GM23248 (cell line): Measurements from ENCODE around the gene DOCK6. TPM values are rescaled to one million over a fixed set of nuclear protein-coding genes. Genes with fewer than 3 reads are reported as not detected.

Experiments
- DNase-seq: peaks from one replicate; pipeline ENCODE4 v3.0.0-alpha.2; 2015
- H2AFZ ChIP-seq: fragments of 200-600 bp; sonication (generic); 2 replicates; pipeline ENCODE4 v1.6.1; 2016; ENCODE audit warnings: antibody characterized with exemption
- H3F3A ChIP-seq: fragments of 200-600 bp; sonication (generic); 2 replicates; pipeline ENCODE4 v1.6.1; 2016; ENCODE audit warnings: mild to moderate bottlenecking, antibody characterized with exemption, mixed run types; ENCODE audit not compliant: insufficient read depth
- H3K27ac ChIP-seq: fragments of 200-600 bp; sonication (generic); 2 replicates; pipeline ENCODE4 v1.5.1; 2016; ENCODE audit warnings: mild to moderate bottlenecking
- H3K27me3 ChIP-seq: fragments of 200-600 bp; sonication (generic); replicated peaks from 2 replicates; pipeline ENCODE4 v1.6.1; 2016; ENCODE audit warnings: mild to moderate bottlenecking; ENCODE audit not compliant: insufficient read depth
- H3K36me3 ChIP-seq: fragments of 200-600 bp; sonication (generic); 2 replicates; pipeline ENCODE4 v1.6.1; 2016; ENCODE audit warnings: low read depth, mild to moderate bottlenecking
- H3K4me1 ChIP-seq: fragments of 200-600 bp; sonication (generic); 2 replicates; pipeline ENCODE4 v1.6.1; 2016; ENCODE audit warnings: mild to moderate bottlenecking; ENCODE audit not compliant: insufficient read depth
- H3K4me2 ChIP-seq: fragments of 200-600 bp; sonication (generic); one replicate; pipeline ENCODE4 v1.6.1; 2016; ENCODE audit warnings: mild to moderate bottlenecking; ENCODE audit not compliant: unreplicated experiment
- H3K4me3 ChIP-seq: fragments of 200-600 bp; sonication (generic); 2 replicates; pipeline ENCODE4 v1.5.1; 2016; ENCODE audit warnings: mild to moderate bottlenecking
- H3K79me2 ChIP-seq: fragments of 200-600 bp; sonication (generic); 2 replicates; pipeline ENCODE4 v1.6.1; 2016; ENCODE audit warnings: mild to moderate bottlenecking; ENCODE audit not compliant: insufficient read depth
- H3K9ac ChIP-seq: fragments of 200-600 bp; sonication (generic); 2 replicates; pipeline ENCODE4 v1.6.1; 2016; ENCODE audit warnings: mild to moderate bottlenecking
- H3K9me2 ChIP-seq: fragments of 200-600 bp; sonication (generic); 2 replicates; pipeline ENCODE4 v1.6.1; 2016; ENCODE audit warnings: mixed run types, mild to moderate bottlenecking, moderate library complexity; ENCODE audit not compliant: insufficient read depth
- H3K9me3 ChIP-seq: fragments of 200-600 bp; sonication (generic); one replicate; pipeline ENCODE4 v1.6.1; 2017; ENCODE audit warnings: low read depth
- H4K20me1 ChIP-seq: fragments of 200-600 bp; sonication (generic); 2 replicates; pipeline ENCODE4 v1.6.0; 2016; ENCODE audit not compliant: insufficient read depth
- EZH2 ChIP-seq: fragments of 200-600 bp; sonication (generic); IDR thresholded peaks from 2 replicates; pipeline ENCODE4 v1.6.1; 2018; ENCODE audit warnings: antibody characterized with exemption, mild to moderate bottlenecking; ENCODE audit not compliant: insufficient read depth, poor library complexity, severe bottlenecking
- EZH2phosphoT487 ChIP-seq: fragments of 200-600 bp; sonication (generic); IDR thresholded peaks from 2 replicates; pipeline ENCODE4 v1.6.1; 2018; ENCODE audit warnings: antibody characterized with exemption, moderate library complexity, mild to moderate bottlenecking, low read depth; ENCODE audit not compliant: insufficient read depth
- WGBS, 2 experiments: methylation state at CpG; one replicate each; pipeline ENCODE4 v1.1.6; 2015 to 2017; ENCODE audit warnings: low lambda C conversion rate in 2 of 2, low coverage in 1 of 2; ENCODE audit errors: missing lambda C conversion rate in 2 of 2; 5-methylcytosine and 5-hydroxymethylcytosine counted together
- in situ Hi-C: fragments of 300-500 bp; cut with MboI; formaldehyde crosslinking; loops from 2 replicates; pipeline ENCODE4 v1.15.0; 2020
- polyA plus RNA-seq: library from polyadenylated mRNA; unstranded; fragments of >200 nt; fragmentation: Nextera tagmentation; extraction: Ambion mirVana; gene quantifications from 2 replicates; pipeline ENCODE4 v1.2.1, GENCODE V29; 2016
- total RNA-seq: library from RNA; depleted of rRNA; stranded (reverse); fragments of >200 nt; shearing (Covaris generic); gene quantifications from 2 replicates; pipeline ENCODE4 v1.2.3, GENCODE V29; 2014; rRNA removed

The DOCK6 gene
- total and polyA plus RNA-seq, 2 experiments from 2014 or later: 10.7 to 11.8 TPM

- Histone ChIP-seq H3K27me3 (no peaks in the 10 kb centered on the region), H4K20me1 (no peaks in the 10 kb centered on the region), H2AFZ (peak overlapping the region; percentile 51), H3K9ac (0 out of 2 replicates have a peak overlapping the region, but pooled peaks have one; percentile 20), H3K27ac (0 out of 2 replicates have a peak overlapping the region, but pooled peaks have one; percentile 27), H3K4me3 (no peak overlapping the region), H3K79me2 (peaks cover 52% of the 10 kb centered on the region), H3K9me2 (no peaks in the 10 kb centered on the region), H3K4me2 (no peak overlapping the region), H3F3A (peaks cover 8% of the 10 kb centered on the region; the same call in 1 of the 2 replicates), H3K9me3 (no peaks in the 10 kb centered on the region), H3K4me1 (peaks cover 15% of the 10 kb centered on the region), H3K36me3 (no peaks in the 10 kb centered on the region)
- peak; percentile 30 for DNase-seq
- in situ Hi-C loops: no loop called here
- TF ChIP-seq EZH2phosphoT487 (no peak), EZH2 (no peak)
- WGBS, 2 experiments: 41% methylated on average over 7 of the region's 7 CpGs
Measured at GRCh38 chr19:11151181-11151580, 111.1 kb downstream of the DOCK6 start.

Other genes starting within 250 kb of the DOCK6 start
- gene LDLR, start 173.1 kb downstream of the DOCK6 start, total RNA-seq: 13.8 and 29.6 TPM in 2 replicates
- 13.8 and 14.6 TPM in 2 replicates for gene LDLR, start 173.1 kb downstream of the DOCK6 start, polyA plus RNA-seq
- 9.5 and 19.8 TPM in 2 replicates for gene SPC24, start 106.7 kb downstream of the DOCK6 start, total RNA-seq
- gene SPC24, start 106.7 kb downstream of the DOCK6 start, polyA plus RNA-seq: 14.8 and 16.2 TPM in 2 replicates
- gene KANK2, start 65.0 kb downstream of the DOCK6 start, total RNA-seq: 215 and 278 TPM in 2 replicates
- 76.3 and 77.1 TPM in 2 replicates for gene KANK2, start 65.0 kb downstream of the DOCK6 start, polyA plus RNA-seq
- gene ANGPTL8, start 22.9 kb downstream of the DOCK6 start, total RNA-seq: 1.7 TPM in 1 of 2 replicates, not detected in the other
- gene ANGPTL8, start 22.9 kb downstream of the DOCK6 start, polyA plus RNA-seq: not detected in 2 replicates
- not detected in 2 replicates for gene TSPAN16, start 33.6 kb upstream of the DOCK6 start, total RNA-seq
- not detected in 2 replicates for gene TSPAN16, start 33.6 kb upstream of the DOCK6 start, polyA plus RNA-seq
- 5.1 and 9.0 TPM in 2 replicates for gene RAB3D, start 77.1 kb upstream of the DOCK6 start, total RNA-seq
- gene RAB3D, start 77.1 kb upstream of the DOCK6 start, polyA plus RNA-seq: 3.7 and 4.3 TPM in 2 replicates
- 66.1 and 152 TPM in 2 replicates for gene TMEM205, start 83.7 kb upstream of the DOCK6 start, total RNA-seq
- gene TMEM205, start 83.7 kb upstream of the DOCK6 start, polyA plus RNA-seq: 84.6 and 90.1 TPM in 2 replicates
- 8.5 and 11.6 TPM in 2 replicates for gene CCDC159, start 84.0 kb upstream of the DOCK6 start, total RNA-seq
- 11.4 and 16.5 TPM in 2 replicates for gene CCDC159, start 84.0 kb upstream of the DOCK6 start, polyA plus RNA-seq
- 39.7 and 67.8 TPM in 2 replicates for gene PLPPR2, start 92.9 kb upstream of the DOCK6 start, total RNA-seq
- gene PLPPR2, start 92.9 kb upstream of the DOCK6 start, polyA plus RNA-seq: 52.0 TPM in 2 replicates
- gene SWSAP1, start 112.1 kb upstream of the DOCK6 start, total RNA-seq: 0.32 TPM in 1 of 2 replicates, not detected in the other
- gene SWSAP1, start 112.1 kb upstream of the DOCK6 start, polyA plus RNA-seq: 1.3 and 1.4 TPM in 2 replicates
- 4.4 and 7.0 TPM in 2 replicates for gene EPOR, start 121.8 kb upstream of the DOCK6 start, total RNA-seq
- 4.3 and 4.7 TPM in 2 replicates for gene EPOR, start 121.8 kb upstream of the DOCK6 start, polyA plus RNA-seq
- 0.54 and 5.9 TPM in 2 replicates for gene RGL3, start 156.8 kb upstream of the DOCK6 start, total RNA-seq
- gene RGL3, start 156.8 kb upstream of the DOCK6 start, polyA plus RNA-seq: 0.43 and 1.4 TPM in 2 replicates
- 0.54 TPM in 1 of 2 replicates, not detected in the other for gene ODAD3, start 172.6 kb upstream of the DOCK6 start, total RNA-seq
- gene ODAD3, start 172.6 kb upstream of the DOCK6 start, polyA plus RNA-seq: 0.44 and 0.95 TPM in 2 replicates
- gene PRKCSH, start 173.1 kb upstream of the DOCK6 start, total RNA-seq: 118 and 142 TPM in 2 replicates
- 94.1 and 104 TPM in 2 replicates for gene PRKCSH, start 173.1 kb upstream of the DOCK6 start, polyA plus RNA-seq
- gene ELAVL3, start 218.5 kb upstream of the DOCK6 start, total RNA-seq: not detected in 2 replicates
- not detected in 2 replicates for gene ELAVL3, start 218.5 kb upstream of the DOCK6 start, polyA plus RNA-seq
- 3.9 and 4.6 TPM in 2 replicates for gene ZNF653, start 243.3 kb upstream of the DOCK6 start, total RNA-seq
- 1.4 and 2.2 TPM in 2 replicates for gene ZNF653, start 243.3 kb upstream of the DOCK6 start, polyA plus RNA-seq